Subcutaneous adipose tissue (tissue), 4 donors: ENCODE results near the gene RBM20. TPM values are rescaled to one million over a fixed set of nuclear protein-coding genes. Genes with fewer than 3 reads are reported as not detected.

Experiments used
- total RNA-seq, 4 donors: library from RNA; depleted of rRNA; stranded (reverse); fragments of >200 nt; gene quantifications; one replicate each; pipeline ENCODE4 v1.1.0, GENCODE V29; 2016
- TF ChIP-seq, protein P1 (sequence below): fragments of 450-650 bp; IDR thresholded peaks from one replicate; pipeline ENCODE4 v1.5.1; 2016; ENCODE audit warnings: low read depth, mild to moderate bottlenecking, control low read depth, antibody characterized with exemption, moderate library complexity

Gene RBM20
- total RNA-seq, 4 donors from 2014 or later, result 0.88 to 10.3 (median 3.5) TPM

DNA sequence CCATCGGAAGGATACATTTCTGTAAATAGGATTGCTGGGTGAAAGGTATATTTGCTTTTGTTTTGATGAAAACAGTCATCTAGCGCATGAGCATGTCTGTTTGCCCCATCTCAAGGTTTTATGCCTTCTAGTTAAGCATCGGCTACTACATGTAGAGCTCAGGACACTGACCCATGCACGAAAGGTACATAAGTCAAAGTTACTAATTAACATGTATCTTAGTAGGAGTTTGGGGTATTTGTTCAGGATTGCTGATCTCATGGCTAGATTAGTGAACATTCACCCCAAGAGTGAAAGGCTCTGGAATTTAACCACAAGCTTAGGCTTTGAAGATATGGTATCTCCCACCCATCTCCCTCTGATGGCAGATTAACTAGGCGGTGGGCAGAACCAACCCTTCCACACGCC, 91.5 kb downstream of the RBM20 start:
- TF ChIP-seq, protein P1, sequence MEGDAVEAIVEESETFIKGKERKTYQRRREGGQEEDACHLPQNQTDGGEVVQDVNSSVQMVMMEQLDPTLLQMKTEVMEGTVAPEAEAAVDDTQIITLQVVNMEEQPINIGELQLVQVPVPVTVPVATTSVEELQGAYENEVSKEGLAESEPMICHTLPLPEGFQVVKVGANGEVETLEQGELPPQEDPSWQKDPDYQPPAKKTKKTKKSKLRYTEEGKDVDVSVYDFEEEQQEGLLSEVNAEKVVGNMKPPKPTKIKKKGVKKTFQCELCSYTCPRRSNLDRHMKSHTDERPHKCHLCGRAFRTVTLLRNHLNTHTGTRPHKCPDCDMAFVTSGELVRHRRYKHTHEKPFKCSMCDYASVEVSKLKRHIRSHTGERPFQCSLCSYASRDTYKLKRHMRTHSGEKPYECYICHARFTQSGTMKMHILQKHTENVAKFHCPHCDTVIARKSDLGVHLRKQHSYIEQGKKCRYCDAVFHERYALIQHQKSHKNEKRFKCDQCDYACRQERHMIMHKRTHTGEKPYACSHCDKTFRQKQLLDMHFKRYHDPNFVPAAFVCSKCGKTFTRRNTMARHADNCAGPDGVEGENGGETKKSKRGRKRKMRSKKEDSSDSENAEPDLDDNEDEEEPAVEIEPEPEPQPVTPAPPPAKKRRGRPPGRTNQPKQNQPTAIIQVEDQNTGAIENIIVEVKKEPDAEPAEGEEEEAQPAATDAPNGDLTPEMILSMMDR, result no peak

DNA sequence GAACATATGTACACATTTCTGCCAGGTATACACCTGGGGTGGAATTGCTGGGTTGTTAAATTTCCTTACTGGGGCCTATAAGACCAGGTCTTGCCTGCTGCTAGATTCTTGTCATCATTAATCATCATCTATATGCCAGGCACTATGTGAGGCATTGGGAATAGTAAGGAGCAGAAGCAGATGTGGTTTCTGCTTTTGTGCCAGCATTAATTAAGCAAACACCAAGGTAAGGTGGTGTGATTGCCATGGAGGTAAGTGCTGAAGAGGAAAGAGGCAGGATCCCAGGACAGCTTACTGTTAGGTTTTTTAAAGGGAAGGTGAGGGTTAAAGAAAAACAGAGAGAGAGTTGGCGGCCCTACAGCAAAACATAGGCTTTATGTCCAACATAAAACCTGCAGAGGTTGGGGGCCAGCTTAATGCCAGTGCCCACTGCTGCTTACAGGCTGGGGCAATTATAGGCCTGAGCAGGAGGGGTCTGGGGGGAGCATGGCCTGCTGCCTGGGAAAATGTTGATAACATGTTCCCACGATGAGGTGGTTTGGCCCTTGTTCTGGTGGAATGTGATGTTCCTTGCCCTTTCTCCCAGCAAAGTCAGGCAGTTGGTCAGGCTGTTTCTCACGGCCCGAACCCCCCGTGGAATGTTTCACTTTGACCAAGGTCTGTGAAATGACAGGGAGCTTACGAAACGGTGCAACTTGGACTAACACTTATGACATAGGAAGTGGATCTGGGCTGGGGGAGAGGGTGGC, 93.9 kb downstream of the RBM20 start:
- TF ChIP-seq, protein P1, result no peak

DNA sequence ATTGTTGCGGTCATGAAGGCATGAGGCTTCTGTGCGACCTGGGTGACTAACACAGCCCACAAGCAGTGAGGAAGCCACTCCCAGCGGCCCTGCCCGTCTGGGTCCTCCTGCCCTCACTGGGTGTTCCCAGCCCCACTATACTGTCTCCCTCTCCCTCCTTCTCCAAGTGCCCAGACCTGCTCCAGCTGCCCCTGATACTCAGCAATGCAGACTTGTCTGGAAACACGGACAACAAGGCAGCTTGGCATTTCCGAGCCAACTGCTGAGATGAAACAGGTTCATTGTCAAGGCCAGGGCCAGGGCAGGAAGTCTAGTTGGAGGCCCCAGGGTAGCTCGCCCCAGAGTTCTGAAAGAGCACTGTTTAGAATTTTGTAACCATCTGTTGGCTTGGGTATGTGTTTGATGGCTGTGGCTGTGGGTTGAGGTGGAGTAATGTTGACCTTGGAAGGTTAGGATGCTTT, 95.7 kb downstream of the RBM20 start:
- TF ChIP-seq, protein P1, result no peak

DNA sequence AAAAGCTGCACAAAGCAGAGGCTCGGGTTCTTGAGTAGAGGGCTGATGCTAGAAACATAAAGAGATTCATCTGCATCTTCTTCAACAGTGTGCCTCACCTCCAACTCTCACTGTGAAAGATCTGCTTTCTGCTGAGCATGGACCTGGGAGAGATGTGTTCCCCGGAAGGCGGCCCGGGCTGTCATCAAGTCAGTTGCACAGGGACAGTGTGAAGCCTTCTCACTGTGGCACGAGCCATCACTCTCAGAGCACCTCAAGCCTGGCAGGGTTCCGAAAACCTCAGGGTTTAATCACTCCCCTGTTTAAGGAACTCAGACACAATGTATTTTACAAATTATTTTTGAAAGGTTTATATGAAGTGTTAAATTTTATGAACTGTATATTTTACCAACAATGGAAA, 98.7 kb downstream of the RBM20 start:
- TF ChIP-seq, protein P1, result no peak

DNA sequence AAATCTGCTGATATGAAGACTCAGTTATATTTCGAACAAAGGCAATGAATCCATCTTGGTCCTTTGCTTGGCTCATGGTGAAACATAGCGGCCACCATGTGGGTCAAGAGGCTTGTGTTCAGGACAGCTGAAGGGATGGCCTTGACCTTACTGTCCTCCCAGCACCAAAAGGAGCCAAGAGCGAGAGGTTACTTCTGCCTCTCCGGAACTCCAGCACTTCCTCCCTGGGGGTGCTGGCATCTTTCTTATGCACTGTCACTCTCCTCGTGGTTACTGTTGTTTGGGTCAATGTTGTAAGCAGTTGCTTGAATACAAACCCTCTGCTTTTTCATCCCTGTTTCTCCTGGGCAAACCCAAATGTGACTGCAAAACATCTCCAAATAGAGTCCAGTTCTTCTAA, 100.6 kb downstream of the RBM20 start:
- TF ChIP-seq, protein P1, result no peak

DNA sequence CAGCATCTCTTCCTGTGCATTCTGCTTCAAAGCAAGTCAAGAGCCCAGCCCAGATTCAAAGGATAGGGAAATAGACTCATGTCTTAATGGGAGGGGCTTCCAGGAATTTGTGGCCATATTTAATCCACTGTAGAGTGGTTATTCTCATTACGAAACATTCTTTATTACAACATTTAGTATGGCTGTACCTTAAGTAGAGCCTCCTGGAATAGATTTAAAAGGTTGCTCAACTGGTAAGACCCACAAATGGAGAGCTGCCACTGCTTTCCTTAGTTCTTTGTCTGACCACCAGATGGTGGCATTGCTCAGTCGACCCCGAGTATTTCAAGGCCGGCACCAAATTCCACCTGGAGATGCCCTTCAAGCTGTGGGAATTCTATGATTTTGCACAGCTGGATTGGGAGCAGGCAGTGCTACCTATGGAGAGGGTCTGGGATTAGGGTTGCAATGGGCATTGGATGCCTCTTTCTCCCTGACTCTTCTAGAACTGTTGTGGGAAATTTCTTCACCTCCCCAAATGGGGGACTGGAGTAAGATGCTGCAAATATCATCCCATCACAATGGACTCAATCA, 102.2 kb downstream of the RBM20 start:
- TF ChIP-seq, protein P1, result no peak

DNA sequence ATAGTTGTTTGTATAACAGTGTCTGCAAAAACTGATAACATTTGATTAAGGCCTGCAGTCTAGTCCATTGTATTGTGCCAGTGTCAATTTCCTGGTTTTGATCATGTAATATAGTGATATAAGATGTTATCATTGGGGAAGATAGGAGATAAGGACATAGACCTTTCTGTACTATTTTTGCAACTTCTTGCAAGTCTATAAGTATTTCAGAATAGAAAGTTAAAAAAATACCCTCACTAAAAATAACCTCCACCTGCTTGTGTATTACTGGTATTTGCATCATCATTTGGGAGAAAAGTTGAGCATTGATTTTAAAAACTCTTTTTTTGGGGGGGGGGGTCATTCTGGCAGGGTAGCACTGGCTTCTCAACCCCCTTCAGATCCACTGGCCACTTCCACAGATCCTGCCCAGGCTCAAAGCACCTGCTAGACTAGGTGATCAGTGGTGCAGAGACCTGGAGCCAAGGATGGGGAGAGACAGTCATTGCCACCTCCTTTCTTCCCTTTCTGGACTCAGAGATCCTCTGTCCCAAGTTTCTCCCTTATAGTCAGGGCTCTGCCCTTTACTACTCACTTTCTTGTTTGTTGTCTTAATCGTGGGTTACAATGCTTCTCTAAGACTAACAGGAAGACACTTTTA, 103.0 kb downstream of the RBM20 start:
- TF ChIP-seq, protein P1, result no peak
